CD4-positive, alpha-beta T cell (primary cell): ENCODE results near the gene VSIG4. TPM values are rescaled to one million over a fixed set of nuclear protein-coding genes. Genes with fewer than 3 reads are reported as not detected.

ENCODE experiments used
- ATAC-seq: fragments of 200-7000 bp; cut with Tn5 transposase; one replicate; pipeline ENCODE4 v1.10.0; 2022; ENCODE audit warnings: mild to moderate bottlenecking; ENCODE audit not compliant: poor library complexity
- CTCF ChIA-PET: fragments of 350-600 bp; sonication (Branson Sonifier 250); formaldehyde crosslinking; loops from one replicate; lab custom pipeline; 2021; ENCODE audit warnings: antibody characterized with exemption, inconsistent platforms; lab: Charles Lee
- POLR2A ChIA-PET: fragments of 350-600 bp; sonication (Branson Sonifier 250); formaldehyde crosslinking; loops from one replicate; lab custom pipeline; 2021; ENCODE audit warnings: antibody characterized with exemption, inconsistent platforms; lab: Charles Lee
- DNase-seq, 14 experiments: peaks; one replicate each; pipeline ENCODE4 v3.0.0-alpha.2; 2013 to 2020; ENCODE audit warnings: mixed read lengths in 2 of 14
- H3K27ac ChIP-seq, 2 donors: one replicate each; pipeline versions ENCODE4 v1.5.1 to v1.7.0; 2013; ENCODE audit warnings: low read length in 2 of 2, low read depth in 1 of 2, mild to moderate bottlenecking in 1 of 2
- H3K27me3 ChIP-seq, 2 experiments: 1 replicate in 1 of 2; 2 replicates in 1 of 2; pipeline versions ENCODE4 v1.6.1 to v1.7.0; 2013; ENCODE audit warnings: low read length in 2 of 2, control low read depth in 1 of 2, mild to moderate bottlenecking in 1 of 2, moderate library complexity in 1 of 2; ENCODE audit not compliant: insufficient read depth in 2 of 2, control insufficient read depth in 1 of 2
- H3K36me3 ChIP-seq: one replicate; pipeline ENCODE4 v1.6.1; 2013; ENCODE audit warnings: low read length, control low read depth; ENCODE audit not compliant: insufficient read depth
- H3K4me1 ChIP-seq: one replicate; pipeline ENCODE4 v1.6.1; 2013; ENCODE audit warnings: low read length, control low read depth; ENCODE audit not compliant: insufficient read depth
- H3K4me3 ChIP-seq: one replicate; pipeline ENCODE4 v1.5.1; 2013; ENCODE audit warnings: mild to moderate bottlenecking, low read length, moderate library complexity
- H3K9me3 ChIP-seq, 2 experiments: 1 replicate in 1 of 2; 2 replicates in 1 of 2; pipeline versions ENCODE4 v1.6.1 to v1.7.0; 2013; ENCODE audit warnings: low read length in 2 of 2, mild to moderate bottlenecking in 2 of 2, control low read depth in 1 of 2, moderate library complexity in 1 of 2; ENCODE audit not compliant: control insufficient read depth in 1 of 2, insufficient read depth in 1 of 2
- H3K27ac Mint-ChIP-seq: one replicate; pipeline ENCODE4 v1.8.0; 2020; ENCODE audit warnings: mixed read lengths
- H3K27me3 Mint-ChIP-seq: one replicate; pipeline ENCODE4 v1.8.0; 2021; ENCODE audit warnings: mixed read lengths
- H3K36me3 Mint-ChIP-seq: one replicate; pipeline ENCODE4 v1.8.0; 2021; ENCODE audit warnings: low read depth, mixed read lengths
- H3K4me1 Mint-ChIP-seq: one replicate; pipeline ENCODE4 v1.8.0; 2021; ENCODE audit warnings: low read depth, mixed read lengths
- H3K4me3 Mint-ChIP-seq: one replicate; pipeline ENCODE4 v1.8.0; 2020; ENCODE audit warnings: mild to moderate bottlenecking, mixed read lengths
- H3K9me3 Mint-ChIP-seq: one replicate; pipeline ENCODE4 v1.8.0; 2020; ENCODE audit warnings: mixed read lengths
- intact Hi-C, 2 experiments: fragments of 100-400 bp; cut with DNase I in 1 of 2; cut with micrococcal nuclease in 1 of 2; formaldehyde crosslinking; loops; one replicate each; pipeline versions ENCODE4 v1.15.1 to v1.9.0; 2023 to 2025; cut with DNase I, micrococcal nuclease
- total RNA-seq, 174 experiments: library from RNA in 2 of 174; stranded (reverse) in 2 of 174; gene quantifications; one replicate each; pipeline ENCODE4 v1.2.3 and lab custom pipeline; 2021 to 2026
- TF ChIP-seq, protein P1 (sequence below): fragments of 200-600 bp; IDR thresholded peaks from one replicate; pipeline ENCODE4 v1.8.0; 2022; ENCODE audit warnings: antibody characterized with exemption, mild to moderate bottlenecking

Gene VSIG4
- total RNA-seq, 2 experiments from 2014 or later, result 0.11 TPM; not detected in 1

DNA sequence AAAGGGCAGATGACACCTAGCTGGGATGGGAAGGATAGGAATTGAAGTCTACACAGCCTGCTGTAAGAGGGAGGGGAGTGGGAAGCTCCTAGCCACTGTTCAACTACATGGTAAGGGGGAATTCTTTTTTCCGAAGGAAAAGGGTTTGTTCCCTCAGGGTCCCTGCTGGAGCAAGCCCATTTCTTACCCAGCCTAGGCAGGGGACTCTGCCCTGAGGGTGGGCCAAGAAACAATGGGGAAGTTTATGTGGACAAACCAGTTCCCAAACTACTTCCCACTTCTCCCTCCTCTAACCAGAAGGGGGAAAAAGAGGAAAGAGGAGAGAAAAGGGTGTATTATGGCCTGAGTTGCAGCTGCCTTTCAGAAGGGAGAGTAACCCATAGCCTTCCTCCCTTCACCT is 13.5 kb upstream of the VSIG4 start:
- POLR2A ChIA-PET, result no interaction called here
- no peak overlapping the region for H3K27ac ChIP-seq
- no peaks in the 10 kb centered on the region for H3K9me3 ChIP-seq
- Mint-ChIP-seq H3K36me3 (no peaks in the 10 kb centered on the region), H3K4me3 (no peak overlapping the region), H3K9me3 (no peaks in the 10 kb centered on the region), H3K27ac (no peak overlapping the region), H3K27me3 (no peaks in the 10 kb centered on the region), H3K4me1 (no peaks in the 10 kb centered on the region)
- intact Hi-C loops, result no loop called here
- TF ChIP-seq, protein P1, sequence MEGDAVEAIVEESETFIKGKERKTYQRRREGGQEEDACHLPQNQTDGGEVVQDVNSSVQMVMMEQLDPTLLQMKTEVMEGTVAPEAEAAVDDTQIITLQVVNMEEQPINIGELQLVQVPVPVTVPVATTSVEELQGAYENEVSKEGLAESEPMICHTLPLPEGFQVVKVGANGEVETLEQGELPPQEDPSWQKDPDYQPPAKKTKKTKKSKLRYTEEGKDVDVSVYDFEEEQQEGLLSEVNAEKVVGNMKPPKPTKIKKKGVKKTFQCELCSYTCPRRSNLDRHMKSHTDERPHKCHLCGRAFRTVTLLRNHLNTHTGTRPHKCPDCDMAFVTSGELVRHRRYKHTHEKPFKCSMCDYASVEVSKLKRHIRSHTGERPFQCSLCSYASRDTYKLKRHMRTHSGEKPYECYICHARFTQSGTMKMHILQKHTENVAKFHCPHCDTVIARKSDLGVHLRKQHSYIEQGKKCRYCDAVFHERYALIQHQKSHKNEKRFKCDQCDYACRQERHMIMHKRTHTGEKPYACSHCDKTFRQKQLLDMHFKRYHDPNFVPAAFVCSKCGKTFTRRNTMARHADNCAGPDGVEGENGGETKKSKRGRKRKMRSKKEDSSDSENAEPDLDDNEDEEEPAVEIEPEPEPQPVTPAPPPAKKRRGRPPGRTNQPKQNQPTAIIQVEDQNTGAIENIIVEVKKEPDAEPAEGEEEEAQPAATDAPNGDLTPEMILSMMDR, result no peak
- H3K36me3 ChIP-seq, result no peaks in the 10 kb centered on the region
- H3K27me3 ChIP-seq, result no peaks in the 10 kb centered on the region
- ATAC-seq (no peak), DNase-seq (no peak)
- no peak overlapping the region for H3K4me3 ChIP-seq
- CTCF ChIA-PET, result no interaction called here
- no peaks in the 10 kb centered on the region for H3K4me1 ChIP-seq

DNA sequence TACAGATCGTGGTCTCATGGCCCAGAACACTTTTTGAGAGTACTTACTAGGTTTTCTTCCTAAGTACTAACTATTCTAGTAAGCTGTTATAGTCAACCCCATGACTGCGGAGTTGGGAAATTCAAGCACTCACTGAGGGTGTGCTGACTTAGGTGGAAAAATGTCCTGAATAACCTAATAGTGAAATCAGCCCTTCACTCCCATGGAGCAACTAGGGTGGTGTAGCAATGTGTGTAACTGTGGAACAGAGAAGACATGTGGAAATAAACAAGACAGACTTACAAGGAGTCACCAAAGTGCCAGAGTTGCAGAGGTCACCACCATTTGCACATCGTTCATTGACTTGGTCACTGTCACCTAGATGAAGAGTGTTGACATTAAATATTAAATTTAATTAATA is 12.1 kb upstream of the VSIG4 start:
- H3K27ac Mint-ChIP-seq, result no peak overlapping the region
- DNase-seq, result no peak
- Histone ChIP-seq H3K4me1 (peaks cover 5% of the 10 kb centered on the region), H3K36me3 (no peaks in the 10 kb centered on the region), H3K9me3 (no peaks in the 10 kb centered on the region), H3K4me3 (no peak overlapping the region), H3K27me3 (no peaks in the 10 kb centered on the region), H3K27ac (no peak overlapping the region)
- no peak for ATAC-seq
- H3K27me3 Mint-ChIP-seq, result no peaks in the 10 kb centered on the region
- intact Hi-C loops, result no loop called here
- H3K4me1 Mint-ChIP-seq, result peaks cover 5% of the 10 kb centered on the region
- H3K4me3 Mint-ChIP-seq, result no peak overlapping the region
- H3K9me3 Mint-ChIP-seq, result no peaks in the 10 kb centered on the region
- TF ChIP-seq, protein P1, result no peak
- CTCF ChIA-PET, result no interaction called here
- no peaks in the 10 kb centered on the region for H3K36me3 Mint-ChIP-seq
- POLR2A ChIA-PET, result no interaction called here

DNA sequence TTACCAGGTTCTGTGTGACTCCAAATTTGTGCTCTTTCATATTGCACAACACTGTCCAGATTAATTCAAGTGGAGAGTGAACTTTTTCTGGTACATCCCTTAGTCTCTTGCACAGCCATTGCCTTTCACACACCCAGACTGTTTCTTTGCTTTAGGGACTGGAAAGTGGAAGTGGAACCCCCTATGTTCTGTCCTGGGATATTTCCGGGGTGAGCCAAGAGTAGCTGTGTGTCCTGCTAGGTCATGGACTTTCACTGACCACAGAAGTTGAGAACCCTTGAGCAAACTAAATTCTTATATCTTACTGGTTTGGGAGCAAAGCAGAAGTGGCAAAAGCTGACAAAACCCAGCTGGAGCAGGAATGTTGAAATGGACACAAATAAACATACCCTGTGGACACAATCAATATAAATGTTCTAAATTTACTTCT is 10.3 kb upstream of the VSIG4 start:
- no peaks in the 10 kb centered on the region for H3K9me3 ChIP-seq
- TF ChIP-seq, protein P1, result no peak
- Mint-ChIP-seq H3K27ac (no peak overlapping the region), H3K4me3 (no peak overlapping the region), H3K27me3 (no peaks in the 10 kb centered on the region), H3K9me3 (no peaks in the 10 kb centered on the region), H3K36me3 (no peaks in the 10 kb centered on the region), H3K4me1 (peaks cover 23% of the 10 kb centered on the region)
- peak in 2 of 14 experiments; percentile 15 to 26 for DNase-seq
- no peaks in the 10 kb centered on the region for H3K36me3 ChIP-seq
- ChIA-PET POLR2A (no interaction called here), CTCF (no interaction called here)
- H3K4me1 ChIP-seq, result peaks cover 13% of the 10 kb centered on the region
- intact Hi-C loops, result no loop called here
- no peak overlapping the region for H3K4me3 ChIP-seq
- no peak for ATAC-seq
- H3K27ac ChIP-seq, result no peak overlapping the region
- no peaks in the 10 kb centered on the region for H3K27me3 ChIP-seq
